Hepatic stellate cell (primary cell): Measurements from ENCODE around the gene TMEM59L.

Experiments used
- DNase-seq: peaks from one replicate; pipeline ENCODE4 v3.0.0; 2011; ENCODE audit warnings: low spot score

Gene TMEM59L

DNA sequence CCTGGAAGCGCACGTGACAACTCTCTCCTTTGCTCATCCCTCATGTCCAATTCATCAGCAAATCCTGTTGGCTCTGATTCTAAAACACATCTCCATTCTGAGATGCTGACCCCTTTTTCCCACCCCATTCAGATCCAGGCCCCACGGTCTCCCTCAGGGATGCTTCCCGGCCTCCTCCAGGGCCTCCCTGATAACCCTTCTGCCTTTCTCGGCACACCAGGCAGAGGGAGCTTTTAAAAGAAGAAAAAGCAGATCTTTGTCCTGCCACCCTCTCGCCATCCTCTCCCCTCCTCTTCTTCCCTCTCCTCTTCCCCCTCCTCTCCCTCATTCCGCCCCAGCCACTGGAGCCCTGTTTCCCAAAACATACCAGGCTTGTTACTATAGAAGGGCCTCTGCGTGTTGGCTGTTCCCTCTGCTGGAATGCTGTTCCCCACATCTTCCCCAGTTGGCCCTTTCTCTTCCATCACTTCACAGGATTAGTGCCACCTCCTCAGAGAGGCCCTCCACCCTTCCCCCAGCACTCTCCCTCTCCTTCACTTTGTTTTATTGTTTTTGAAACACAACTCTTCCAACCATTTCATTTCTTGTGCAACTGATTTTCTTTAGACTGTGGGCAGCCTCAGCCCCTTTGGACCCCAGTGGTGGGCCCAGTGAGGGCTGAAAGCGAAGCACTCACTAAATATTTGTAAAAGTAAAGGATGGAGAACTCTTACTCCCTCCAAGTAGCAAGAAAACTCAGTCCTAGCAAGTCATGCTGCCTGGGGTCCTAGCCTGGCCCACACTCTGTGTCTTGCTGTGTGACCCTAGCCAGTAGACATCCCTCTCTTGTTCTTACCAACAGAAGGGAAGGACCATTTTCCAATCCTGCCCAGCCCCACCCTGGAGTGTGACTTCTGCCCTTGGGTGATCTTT lies 3.6 kb upstream of the TMEM59L start:
- no peak for DNase-seq

GRCh38 chr19:18609717-18610051 lies 3.0 kb upstream of the TMEM59L start:
- no peak for DNase-seq

DNA sequence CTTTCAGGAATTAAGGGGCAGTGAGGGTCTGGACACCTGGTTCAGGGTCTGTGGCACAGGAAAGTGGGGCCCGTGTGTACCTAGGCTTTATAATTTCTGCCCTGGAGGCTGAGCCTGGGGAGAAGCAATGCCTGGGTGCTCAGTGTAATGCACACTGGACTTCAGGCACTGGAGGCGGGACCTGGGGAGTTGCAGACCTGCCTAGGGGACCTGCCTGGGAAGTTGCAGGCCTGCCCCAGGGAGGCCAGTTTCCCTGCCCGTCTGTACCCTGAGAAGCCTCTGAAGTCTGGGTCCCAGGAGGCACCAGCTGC lies 2.5 kb upstream of the TMEM59L start:
- no peak for DNase-seq

GRCh38 chr19:18610556-18611326 lies 1.9 kb upstream of the TMEM59L start:
- DNase-seq, result no peak

DNA sequence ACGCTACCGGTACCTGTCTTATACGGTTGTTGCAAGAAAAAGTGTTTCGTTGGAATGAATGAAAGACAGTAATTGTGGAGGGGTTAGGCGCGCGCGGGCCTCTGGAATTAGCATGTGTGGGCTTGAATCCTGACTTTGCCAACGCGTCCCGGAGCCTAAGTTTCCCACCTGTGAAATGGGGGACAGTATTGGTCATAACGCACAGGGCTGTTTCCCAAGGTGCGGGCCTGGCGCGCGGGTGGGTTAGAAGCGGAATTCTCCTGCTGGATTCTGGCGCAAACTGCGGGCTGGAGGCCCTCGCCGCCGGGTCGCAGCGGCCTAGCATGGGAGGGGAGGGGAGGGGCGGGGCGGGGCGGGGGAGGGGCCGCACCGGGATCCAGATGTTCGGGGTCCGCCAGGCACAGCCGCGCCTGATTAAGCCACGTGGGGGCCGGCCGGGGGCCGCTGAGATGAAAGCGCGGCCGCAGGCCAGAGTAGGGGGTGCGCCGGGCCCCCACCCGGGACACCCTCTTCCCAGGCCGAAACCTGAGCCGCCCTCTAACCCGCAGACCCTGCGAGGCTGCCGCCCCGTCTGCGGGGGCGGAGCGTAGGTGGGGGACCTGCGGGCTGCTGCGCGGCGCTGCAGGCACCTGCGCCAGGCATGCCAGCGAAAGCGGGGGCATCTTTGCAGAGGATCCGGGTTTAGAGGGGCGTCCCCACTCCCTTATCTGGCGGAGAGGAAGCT lies 1.2 kb upstream of the TMEM59L start:
- no peak for DNase-seq

- no peak for DNase-seq
Observed at GRCh38 chr19:18612051-18612771, 459 bp upstream of the TMEM59L start.

DNA sequence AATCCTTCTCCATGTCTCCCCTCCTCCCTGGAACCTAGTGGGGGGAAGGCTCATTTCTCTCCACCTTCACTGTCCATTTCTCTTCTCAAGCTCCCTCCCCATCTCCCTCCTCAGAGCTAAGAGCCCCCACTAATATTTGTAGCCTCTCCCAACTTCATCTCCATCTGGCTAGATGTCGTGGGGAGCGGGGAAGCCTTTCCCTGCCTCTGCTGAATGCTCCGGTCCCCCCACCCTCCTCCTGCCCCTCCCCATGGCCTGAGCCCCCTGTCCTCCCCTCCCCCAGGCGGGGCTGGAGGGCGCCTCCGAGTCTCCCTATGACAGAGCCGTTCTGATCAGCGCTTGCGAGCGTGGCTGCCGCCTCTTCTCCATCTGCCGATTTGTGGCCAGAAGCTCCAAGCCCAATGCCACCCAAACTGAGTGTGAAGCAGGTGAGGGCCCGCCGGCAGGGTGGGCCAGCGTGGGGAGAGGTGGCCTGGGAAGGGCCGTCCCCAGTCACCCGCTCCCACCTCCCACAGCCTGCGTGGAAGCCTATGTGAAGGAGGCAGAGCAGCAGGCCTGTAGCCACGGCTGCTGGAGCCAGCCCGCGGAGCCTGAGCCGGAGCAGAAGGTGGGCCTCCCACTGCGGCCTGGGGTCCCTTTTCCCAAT lies 1.0 kb downstream of the TMEM59L start:
- DNase-seq, result no peak

GRCh38 chr19:18616023-18616422 lies 3.4 kb downstream of the TMEM59L start:
- DNase-seq, result no peak

DNA sequence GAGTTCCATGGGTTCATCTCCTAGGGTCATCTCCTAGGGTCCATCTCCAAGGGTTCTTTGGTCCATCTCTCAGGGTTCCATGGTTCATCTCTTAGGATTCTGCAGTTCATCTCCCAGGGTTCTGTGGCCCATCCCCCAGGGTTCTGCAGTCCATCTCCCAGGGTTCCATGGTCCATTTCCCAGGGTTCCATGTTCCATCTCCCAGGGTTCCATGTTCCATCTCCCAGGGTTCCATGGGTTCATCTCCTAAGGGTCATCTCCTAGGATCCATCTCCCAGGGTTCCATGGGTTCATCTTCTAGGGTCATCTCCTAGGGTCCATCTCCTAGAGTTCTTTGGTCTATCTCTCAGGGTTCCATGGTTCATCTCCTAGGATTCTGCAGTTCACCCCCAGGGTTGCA lies 4.9 kb downstream of the TMEM59L start:
- no peak for DNase-seq

DNA sequence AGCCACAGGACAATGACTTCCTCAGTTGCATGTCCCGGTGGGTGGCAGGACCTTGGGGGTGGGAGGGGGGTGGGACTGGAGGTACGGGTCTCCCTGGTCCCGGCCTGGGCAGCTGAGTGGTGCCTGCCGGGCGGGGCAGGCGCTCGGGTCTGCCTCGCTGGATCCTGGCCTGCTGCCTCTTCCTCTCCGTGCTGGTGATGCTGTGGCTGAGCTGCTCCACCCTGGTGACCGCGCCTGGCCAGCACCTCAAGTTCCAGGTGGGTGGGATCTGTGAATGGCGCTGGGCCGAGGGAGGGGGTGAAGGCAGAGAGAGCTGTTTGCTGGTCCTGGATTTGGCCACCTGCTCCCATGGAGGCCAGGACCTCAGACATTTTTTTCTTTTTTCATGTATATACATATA lies 5.6 kb downstream of the TMEM59L start:
- no peak for DNase-seq

DNA sequence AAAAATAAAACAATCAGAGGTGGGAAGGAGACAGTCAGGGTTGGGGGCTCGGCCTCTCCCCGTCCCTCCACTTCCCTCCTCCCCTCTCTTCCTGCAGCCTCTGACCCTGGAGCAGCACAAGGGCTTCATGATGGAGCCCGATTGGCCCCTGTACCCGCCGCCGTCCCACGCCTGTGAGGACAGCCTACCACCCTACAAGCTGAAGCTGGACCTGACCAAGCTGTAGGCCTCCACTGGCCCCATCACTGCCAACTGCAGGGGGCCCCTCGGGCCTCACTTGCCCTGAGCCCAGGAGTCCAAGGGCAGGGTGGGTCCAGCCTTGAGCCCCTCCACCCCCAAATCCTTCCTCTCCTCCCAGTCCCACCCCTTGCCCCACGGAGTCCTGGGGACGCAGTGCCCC lies 7.6 kb downstream of the TMEM59L start:
- no peak for DNase-seq

DNA sequence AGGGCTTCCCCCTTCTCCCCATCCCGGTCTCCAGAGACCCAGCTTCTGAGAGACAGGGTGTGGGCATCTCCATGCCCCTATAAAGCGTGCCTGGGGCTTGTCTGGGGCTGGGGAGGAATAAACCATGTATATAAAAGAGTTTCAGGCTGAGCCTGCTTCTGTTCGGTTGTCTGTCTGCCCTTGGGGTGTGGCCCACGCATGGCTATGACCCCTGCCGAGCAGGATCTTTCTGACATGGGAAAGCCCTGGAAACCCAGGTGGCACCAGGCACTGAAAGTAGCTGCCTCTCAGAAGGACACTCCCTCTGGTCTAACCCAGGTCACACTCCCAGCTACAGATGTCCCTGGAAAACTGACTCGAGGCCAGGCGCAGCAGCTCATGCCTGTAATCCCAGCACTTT lies 8.2 kb downstream of the TMEM59L start:
- DNase-seq, result no peak

DNA sequence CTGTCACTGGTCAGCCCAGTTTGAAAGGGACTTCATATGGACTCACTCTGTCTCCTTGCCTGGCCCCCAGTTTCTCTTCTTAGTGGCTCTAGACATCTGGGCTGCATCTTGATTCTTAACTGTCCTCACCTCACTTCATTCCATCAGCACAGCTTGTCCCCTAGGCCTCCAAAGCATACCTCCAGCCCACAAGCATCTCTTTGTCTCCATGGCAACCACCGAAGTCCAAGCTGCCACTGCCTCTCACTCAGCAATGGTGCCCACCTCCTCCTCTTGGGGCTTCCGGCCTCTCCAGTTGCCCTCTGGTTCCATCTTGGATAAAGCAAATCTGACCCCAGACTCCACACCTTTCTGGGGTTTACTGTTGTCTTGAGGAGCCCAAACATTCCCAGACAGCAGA lies 14.2 kb downstream of the TMEM59L start:
- no peak for DNase-seq

DNA sequence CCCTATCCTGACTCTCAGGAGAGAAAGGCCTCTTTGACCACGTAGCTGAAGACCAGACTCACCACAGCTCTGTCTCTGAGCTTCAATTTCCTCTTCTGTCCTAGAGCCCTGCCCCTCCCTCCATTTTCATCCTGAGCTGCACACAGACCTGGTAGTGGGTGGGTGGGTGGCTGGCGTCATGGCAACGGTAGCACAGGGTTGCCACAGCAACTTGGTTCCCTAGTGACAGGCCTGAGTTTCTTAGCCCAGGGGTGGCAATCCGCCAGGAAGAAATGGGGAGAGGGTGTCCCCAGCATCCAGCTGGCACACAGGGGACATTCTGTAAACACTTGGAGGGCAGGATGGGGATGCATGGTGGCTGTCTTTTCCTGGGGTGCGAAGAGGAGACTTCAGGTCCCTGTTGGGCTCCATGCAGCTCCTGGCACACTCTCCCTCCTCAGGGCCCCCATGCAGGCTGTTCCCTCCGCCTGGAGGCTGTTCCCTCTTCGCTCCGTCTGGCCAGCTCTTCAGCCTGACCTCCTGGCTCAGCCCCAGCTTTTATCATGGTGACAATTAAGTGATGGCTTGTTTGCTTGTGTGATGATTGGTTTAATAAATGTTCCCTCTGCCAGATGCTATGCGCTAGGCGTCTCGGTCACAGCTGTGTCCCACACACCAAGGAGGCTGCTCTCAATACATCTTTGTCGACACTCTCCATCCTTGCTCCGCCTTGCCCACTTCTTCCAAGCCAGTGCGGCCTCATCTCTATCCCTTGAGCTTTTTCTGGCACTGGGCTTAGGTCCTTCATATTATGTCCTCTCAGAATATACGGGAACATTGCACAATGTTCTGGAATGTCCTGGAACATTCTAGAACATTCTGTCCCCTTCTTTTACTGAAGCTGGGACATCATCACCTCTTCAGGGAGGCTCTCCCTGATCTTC lies 16.8 kb downstream of the TMEM59L start:
- DNase-seq, result no peak

DNA sequence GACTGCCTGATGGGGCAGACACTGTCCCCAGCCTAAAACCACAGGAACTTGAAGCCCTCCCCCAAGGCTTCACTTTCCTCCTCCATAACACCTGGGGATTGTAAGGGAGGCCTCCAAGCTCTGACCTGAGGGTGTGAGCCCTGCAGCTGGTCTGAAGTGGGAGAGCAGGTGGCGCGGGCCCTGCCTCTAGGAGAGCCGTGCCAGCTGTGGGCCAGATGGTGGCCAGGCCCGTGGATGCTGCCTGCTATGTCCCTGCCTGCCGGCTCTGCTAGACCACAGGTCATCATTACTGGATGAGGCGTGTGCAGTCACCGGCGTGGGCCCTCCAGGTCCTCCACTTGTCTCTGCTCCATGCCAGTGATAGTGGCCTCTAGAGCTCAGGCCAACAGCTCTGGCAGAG lies 20.7 kb downstream of the TMEM59L start:
- DNase-seq, result no peak

- no peak for DNase-seq
Observed at GRCh38 chr19:18634612-18635297, 22.1 kb downstream of the TMEM59L start.

GRCh38 chr19:18635831-18636182 lies 23.1 kb downstream of the TMEM59L start:
- no peak for DNase-seq

- peak; percentile 97 for DNase-seq
Observed at GRCh38 chr19:18636183-18636968, 23.7 kb downstream of the TMEM59L start.

- DNase-seq, result no peak
Observed at GRCh38 chr19:18636969-18637629, 24.4 kb downstream of the TMEM59L start, which contains the start of gene KLHL26. TSS of gene KLHL26 (plus strand) at chr19:18637028. CDS start at chr19:18637055, 27 bp downstream.
